HG02763 (cell line): ENCODE data around the gene SPDYE4.
A peak's percentile ranks its signal among the peaks of the same experiment; 100 is the strongest.

Experiments
- ATAC-seq: cut with Tn5 transposase; IDR thresholded peaks from one replicate; pipeline ENCODE4 v1.9.1; 2021; ENCODE audit warnings: mild to moderate bottlenecking, moderate library complexity; ENCODE audit not compliant: unreplicated experiment

The SPDYE4 gene

GRCh38 chr17:8785547-8786413 is 27.4 kb upstream of the SPDYE4 start:
- ATAC-seq, result no peak

DNA sequence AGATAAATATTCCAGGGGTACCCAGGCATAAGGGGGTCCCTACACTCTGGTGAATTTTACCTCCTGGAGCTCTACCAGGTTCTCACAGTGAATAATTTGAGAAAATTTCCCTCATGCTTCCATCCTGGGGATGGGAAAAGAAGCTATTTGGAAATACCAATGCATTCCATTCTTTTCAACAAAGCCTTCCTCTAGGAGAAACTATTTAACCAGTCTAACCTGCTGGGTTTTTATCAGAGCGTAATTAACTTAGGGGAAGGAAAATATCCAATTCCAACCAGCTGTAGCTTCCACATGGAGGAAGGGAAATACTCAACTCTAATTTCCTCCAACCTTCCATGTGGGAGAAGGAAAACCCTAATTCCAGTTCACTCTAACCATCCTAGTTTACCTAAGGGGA is 23.8 kb upstream of the SPDYE4 start:
- no peak for ATAC-seq

- ATAC-seq, result no peak
These were observed 23.4 kb upstream of the SPDYE4 start for GRCh38 chr17:8781776-8782175.

DNA sequence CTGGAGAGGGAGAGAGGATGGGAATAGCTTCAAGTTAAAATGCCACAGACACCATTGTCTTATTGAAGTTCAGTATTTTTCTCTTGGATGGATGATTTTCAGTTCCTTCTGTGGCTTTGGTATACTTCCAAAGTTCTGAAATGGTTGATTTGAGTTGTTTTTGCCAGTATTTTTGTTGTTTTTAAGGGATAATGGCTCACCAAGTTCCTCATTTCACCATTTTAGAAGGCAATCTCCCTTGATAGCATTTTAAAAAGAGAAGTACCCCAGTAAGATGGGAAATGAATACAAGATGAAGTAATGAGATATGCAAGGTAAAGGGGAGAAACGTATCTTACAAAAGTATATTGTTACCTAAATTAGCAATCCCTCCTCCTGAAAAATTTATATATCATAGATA is 18.5 kb upstream of the SPDYE4 start:
- no peak for ATAC-seq

GRCh38 chr17:8776248-8776647 is 17.9 kb upstream of the SPDYE4 start:
- no peak for ATAC-seq

- no peak for ATAC-seq
These were observed 8.4 kb upstream of the SPDYE4 start for GRCh38 chr17:8766731-8767130.

- no peak for ATAC-seq
These were observed 3.7 kb upstream of the SPDYE4 start for GRCh38 chr17:8762012-8762411.

GRCh38 chr17:8757189-8757588 is 1.2 kb downstream of the SPDYE4 start:
- ATAC-seq, result no peak

GRCh38 chr17:8755590-8756255 is 2.6 kb downstream of the SPDYE4 start:
- no peak for ATAC-seq

- ATAC-seq, result no peak
These were observed 3.5 kb downstream of the SPDYE4 start for GRCh38 chr17:8754890-8755289.

GRCh38 chr17:8753976-8754440 is 4.3 kb downstream of the SPDYE4 start:
- no peak for ATAC-seq

GRCh38 chr17:8753136-8753975 is 5.0 kb downstream of the SPDYE4 start:
- ATAC-seq, result no peak

DNA sequence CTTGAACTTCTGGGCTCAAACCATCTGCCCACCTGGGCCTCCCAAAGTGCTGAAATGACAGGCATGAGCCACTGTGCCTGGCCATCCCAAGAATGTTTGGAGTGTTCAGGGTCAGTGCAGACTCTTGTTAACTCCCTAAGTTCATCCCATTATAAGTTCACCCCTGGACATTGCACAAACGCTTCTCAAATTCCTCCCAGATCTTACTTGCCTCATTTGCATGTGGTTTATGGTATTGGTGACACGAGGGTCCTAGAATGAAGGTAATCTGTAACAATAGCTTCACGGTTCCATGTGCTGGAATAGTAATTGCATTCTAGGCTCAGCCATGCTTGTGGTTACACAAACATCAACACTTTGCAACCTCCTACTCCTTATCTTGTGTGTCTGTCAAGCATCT is 8.7 kb downstream of the SPDYE4 start:
- no peak for ATAC-seq

GRCh38 chr17:8747742-8748141 is 10.6 kb downstream of the SPDYE4 start:
- no peak for ATAC-seq

DNA sequence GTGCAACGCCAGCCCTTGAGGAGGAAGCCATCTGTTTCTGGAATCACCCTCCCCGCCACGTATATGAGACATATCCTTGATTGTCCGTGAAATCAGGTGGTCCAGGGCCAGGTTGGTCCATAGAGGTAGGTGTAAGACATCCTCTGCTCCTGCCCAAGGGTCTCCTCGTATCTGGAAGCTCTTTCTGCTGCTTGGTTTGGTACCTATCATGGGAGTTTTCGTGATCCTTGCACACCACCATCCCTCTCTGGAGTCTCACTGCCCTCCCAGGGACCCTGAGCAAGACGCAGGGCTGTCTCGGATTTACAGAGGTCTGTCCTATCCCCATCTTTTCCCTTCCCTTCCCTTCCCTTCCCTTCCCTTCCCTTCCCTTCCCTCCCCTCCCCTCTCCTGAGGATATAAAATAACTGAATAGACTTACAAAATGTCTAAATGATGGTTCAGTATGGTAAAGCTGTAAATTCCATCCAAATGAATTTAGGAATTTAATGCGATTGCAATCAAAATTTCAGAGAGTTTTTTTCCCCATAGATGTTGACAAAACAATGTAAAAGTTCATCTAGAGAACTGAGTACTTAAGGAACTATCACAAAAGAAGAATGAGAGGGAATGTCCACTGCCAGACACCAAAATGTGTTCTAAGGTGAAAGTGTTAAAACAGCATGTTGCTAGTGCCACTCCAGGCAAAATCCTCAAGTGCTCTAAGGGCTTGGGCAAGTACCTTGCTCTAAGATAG is 11.7 kb downstream of the SPDYE4 start:
- ATAC-seq, result no peak

- ATAC-seq, result peak; percentile 71
These were observed 12.5 kb downstream of the SPDYE4 start for GRCh38 chr17:8745586-8746500.

DNA sequence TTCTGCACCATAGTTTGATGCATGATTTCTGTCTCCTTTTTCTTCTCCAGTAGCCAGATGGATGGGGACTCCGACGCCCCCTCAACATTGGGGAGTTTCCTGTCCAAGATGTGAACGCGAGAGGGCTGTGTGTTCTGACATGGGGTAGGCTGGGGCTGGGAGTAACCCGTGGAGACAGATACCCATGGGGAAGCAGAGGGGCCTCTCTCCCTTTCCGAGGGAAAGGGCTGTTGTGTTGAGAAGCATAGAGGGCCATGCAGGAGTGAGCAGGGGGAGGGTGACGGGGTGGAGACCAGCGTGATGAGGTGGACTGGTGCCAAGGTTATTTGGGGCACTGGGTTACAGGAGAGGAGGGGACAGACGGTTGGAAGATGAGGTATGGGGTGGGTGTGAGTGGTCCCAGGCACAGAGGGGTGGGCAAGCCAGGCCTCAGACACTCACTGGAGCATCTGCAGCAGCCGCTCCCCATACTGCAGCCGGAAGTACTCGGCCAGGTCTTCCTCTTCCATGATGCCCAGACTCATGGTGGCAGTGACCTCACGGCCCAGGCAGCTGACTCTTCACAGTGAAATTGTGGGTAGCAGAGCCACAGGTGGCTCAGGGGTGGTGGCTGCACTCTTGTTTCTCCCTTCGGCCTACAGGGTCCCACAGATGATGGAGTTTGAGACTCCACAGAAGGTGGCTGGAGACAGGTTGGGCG is 14.1 kb downstream of the SPDYE4 start:
- ATAC-seq, result no peak

GRCh38 chr17:8742819-8743218 is 15.5 kb downstream of the SPDYE4 start:
- no peak for ATAC-seq

DNA sequence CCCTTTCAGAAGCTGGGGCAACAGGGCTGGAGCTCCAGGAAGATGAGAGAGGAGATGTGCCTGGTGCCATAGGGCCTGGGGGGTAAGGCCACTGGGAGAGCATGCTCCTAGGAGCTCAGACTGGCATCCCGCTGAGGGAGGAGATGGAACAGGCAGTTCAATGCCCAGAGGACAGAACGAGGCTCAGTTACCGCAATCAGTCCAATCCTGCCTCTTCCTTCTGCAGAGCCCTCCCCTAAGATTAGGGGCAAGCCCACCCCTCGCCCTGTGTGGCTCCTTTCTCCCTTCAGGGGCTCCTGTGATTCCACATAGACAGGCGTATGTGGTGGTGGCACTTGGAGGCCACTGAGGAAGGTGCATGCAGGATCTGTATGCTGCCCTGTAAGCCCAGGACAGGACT is 16.1 kb downstream of the SPDYE4 start:
- ATAC-seq, result no peak
